Pons (tissue), 1 donor: Measurements from ENCODE around the gene CLPTM1L.

Source experiments
- DNase-seq: peaks from one replicate; pipeline ENCODE4 v3.0.0-alpha.2; 2016; ENCODE audit warnings: low spot score

The CLPTM1L gene

GRCh38 chr5:1274471-1274870 is 70.4 kb downstream of the CLPTM1L start:
- DNase-seq, result no peak

GRCh38 chr5:1273745-1274144 is 71.2 kb downstream of the CLPTM1L start:
- no peak for DNase-seq

- DNase-seq, result no peak
These were observed 72.7 kb downstream of the CLPTM1L start for GRCh38 chr5:1272201-1272600.

- no peak for DNase-seq
These were observed 73.7 kb downstream of the CLPTM1L start for GRCh38 chr5:1270933-1271914.

- DNase-seq, result no peak
These were observed 74.5 kb downstream of the CLPTM1L start for GRCh38 chr5:1270426-1270825.

- no peak for DNase-seq
These were observed 76.2 kb downstream of the CLPTM1L start for GRCh38 chr5:1268666-1269065.

- no peak for DNase-seq
These were observed 76.8 kb downstream of the CLPTM1L start for GRCh38 chr5:1268056-1268455.
